ENCODE measurements around the gene KIF2A.

The KIF2A gene

GRCh38 chr5:62305715-62306322 lies at the start of gene KIF2A:
Gene KIF2A, plus strand, starts transcription at chr5:62306206. Its CDS starts 267 bp downstream, at chr5:62306473.
- Mint-ChIP-seq H3K4me1 (peaks cover 50% of the 10 kb centered on the region), H3K4me3 (peak within 1 kb of the TSS; percentile 98), H3K36me3 (peaks cover 60% of the 10 kb centered on the region), H3K27ac (peak within 1 kb of the TSS; percentile 98), H3K9me3 (no peaks in the 10 kb centered on the region)
- ATAC-seq (peak; percentile 93), DNase-seq (ENCODE audit: low spot score in 2 of 2) (peak; percentile 89 to 96)

GRCh38 chr5:62257020-62257367 lies 49.0 kb upstream of the KIF2A start:
- H3K36me3 Mint-ChIP-seq, result no peaks in the 10 kb centered on the region
- peak overlapping the region; percentile 29 for H3K27ac Mint-ChIP-seq
- ATAC-seq (no peak), DNase-seq (ENCODE audit: low spot score in 2 of 2) (no peak)
- H3K9me3 Mint-ChIP-seq, result peaks cover 11% of the 10 kb centered on the region
- peak overlapping the region; percentile 54 for H3K4me3 Mint-ChIP-seq
- H3K4me1 Mint-ChIP-seq, result peaks cover 44% of the 10 kb centered on the region

GRCh38 chr5:62258654-62259053 lies 47.4 kb upstream of the KIF2A start:
- H3K4me1 Mint-ChIP-seq, result peaks cover 36% of the 10 kb centered on the region
- no peaks in the 10 kb centered on the region for H3K36me3 Mint-ChIP-seq
- no peak overlapping the region for H3K27ac Mint-ChIP-seq
- H3K4me3 Mint-ChIP-seq, result no peak overlapping the region
- ATAC-seq, result no peak
- no peak for DNase-seq (ENCODE audit: low spot score in 2 of 2)
- H3K9me3 Mint-ChIP-seq, result peaks cover 5% of the 10 kb centered on the region

DNA sequence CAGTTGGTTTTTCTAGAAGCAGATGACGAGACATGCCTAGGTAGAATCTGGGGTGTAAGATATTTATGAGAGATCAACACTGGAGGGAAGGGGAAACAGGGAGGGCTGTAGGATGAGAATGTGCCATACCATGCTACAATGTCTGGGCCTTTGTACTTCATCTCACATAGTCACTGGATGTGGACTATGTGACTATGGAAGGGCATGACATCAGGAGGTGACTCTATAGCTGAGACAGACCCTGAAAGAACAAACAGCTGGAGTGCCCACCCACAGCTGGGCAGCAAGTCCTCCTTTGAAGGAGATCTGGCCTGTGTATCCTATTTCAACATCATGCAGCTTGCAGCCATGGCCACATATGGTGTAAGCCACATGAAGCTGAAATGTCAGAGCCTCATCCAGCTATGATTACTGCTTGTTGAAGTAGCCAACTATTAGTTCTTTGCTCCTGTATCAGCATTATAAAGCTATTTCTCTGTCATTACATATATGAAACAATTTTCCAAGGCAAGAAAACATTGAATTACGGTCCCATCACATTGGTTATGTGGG lies 46.2 kb upstream of the KIF2A start:
- Mint-ChIP-seq H3K36me3 (no peaks in the 10 kb centered on the region), H3K4me3 (no peak overlapping the region), H3K4me1 (peaks cover 36% of the 10 kb centered on the region), H3K27ac (no peak overlapping the region), H3K9me3 (peaks cover 5% of the 10 kb centered on the region)
- DNase-seq (ENCODE audit: low spot score in 2 of 2) (no peak), ATAC-seq (peak; percentile 59)

DNA sequence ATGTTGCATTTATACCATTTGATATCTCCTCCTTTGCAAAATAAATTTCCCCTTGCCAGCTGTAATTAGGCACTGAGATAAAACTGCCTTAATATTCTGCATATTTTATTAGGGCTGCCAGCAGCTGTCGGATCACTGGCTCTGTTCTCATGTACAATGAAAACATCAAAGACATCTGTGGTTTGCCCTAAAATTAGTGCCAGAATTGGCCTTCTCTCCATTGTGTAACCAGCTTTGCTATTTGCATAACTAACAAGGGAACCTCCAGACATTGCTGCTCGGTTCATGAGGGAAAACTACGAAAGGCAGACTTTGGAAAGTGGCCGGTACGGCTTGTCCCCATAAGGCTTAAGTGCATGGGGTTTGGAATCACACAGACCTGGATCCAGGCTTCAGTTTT lies 45.5 kb upstream of the KIF2A start:
- H3K36me3 Mint-ChIP-seq, result no peaks in the 10 kb centered on the region
- no peak for ATAC-seq

DNA sequence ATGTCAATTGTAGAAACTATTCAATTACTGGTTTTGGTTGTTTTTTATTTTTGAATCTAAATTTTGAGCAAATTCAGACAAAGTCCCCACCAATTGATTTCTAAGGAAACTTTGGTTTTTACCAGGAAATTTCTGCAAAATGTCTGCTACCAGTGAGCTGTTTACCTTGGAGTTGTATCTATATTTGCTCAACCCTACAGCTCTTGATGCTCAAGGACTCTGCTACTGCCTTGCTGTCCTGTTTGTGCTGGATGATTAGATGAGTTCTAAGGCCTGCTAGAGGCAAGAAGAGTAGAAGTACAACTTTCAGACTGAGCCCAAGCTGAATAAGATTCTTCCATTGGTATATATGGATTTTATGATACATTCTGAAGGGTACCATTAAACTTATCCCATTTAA lies 42.6 kb upstream of the KIF2A start:
- H3K4me1 Mint-ChIP-seq, result peaks cover 28% of the 10 kb centered on the region
- H3K9me3 Mint-ChIP-seq, result peaks cover 4% of the 10 kb centered on the region
- ATAC-seq (no peak), DNase-seq (ENCODE audit: low spot score in 2 of 2) (no peak)
- no peak overlapping the region for H3K4me3 Mint-ChIP-seq
- no peaks in the 10 kb centered on the region for H3K36me3 Mint-ChIP-seq
- no peak overlapping the region for H3K27ac Mint-ChIP-seq

More for the DNA sequence above, 45.5 kb upstream of the KIF2A start:
- peaks cover 5% of the 10 kb centered on the region for H3K9me3 Mint-ChIP-seq
- DNase-seq (ENCODE audit: low spot score in 2 of 2), result no peak
- H3K4me1 Mint-ChIP-seq, result peaks cover 36% of the 10 kb centered on the region
- H3K27ac Mint-ChIP-seq, result peak overlapping the region; percentile 18
- no peak overlapping the region for H3K4me3 Mint-ChIP-seq

- Mint-ChIP-seq H3K27ac (no peak overlapping the region), H3K4me3 (no peak overlapping the region), H3K36me3 (no peaks in the 10 kb centered on the region), H3K9me3 (no peaks in the 10 kb centered on the region), H3K4me1 (peaks cover 24% of the 10 kb centered on the region)
- no peak for ATAC-seq
- DNase-seq (ENCODE audit: low spot score in 2 of 2), result no peak
Observed at GRCh38 chr5:62265648-62266112, 40.3 kb upstream of the KIF2A start.

DNA sequence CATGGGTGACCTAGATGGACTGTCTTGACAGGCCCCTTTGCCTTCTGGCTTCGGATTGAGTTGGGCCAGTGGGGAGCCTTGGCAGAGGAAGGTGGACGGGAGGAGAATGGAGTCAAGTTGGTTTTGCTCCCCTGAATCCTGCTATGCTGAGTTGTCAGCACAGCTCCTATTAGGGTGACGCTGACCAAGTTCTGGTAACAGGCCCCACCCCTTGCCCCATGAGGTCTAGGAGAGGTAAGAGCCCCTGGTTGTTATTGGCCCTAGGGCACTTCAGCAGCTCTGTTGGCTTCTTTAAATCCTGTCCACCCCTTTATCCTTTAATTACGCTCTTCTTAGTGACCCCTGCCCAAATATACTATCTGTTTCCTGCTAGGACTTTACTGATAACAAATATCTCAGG lies 39.4 kb upstream of the KIF2A start:
- DNase-seq (ENCODE audit: low spot score in 2 of 2) (no peak), ATAC-seq (no peak)
- Mint-ChIP-seq H3K9me3 (no peaks in the 10 kb centered on the region), H3K4me3 (no peak overlapping the region), H3K27ac (no peak overlapping the region), H3K4me1 (peaks cover 16% of the 10 kb centered on the region), H3K36me3 (no peaks in the 10 kb centered on the region)

GRCh38 chr5:62268234-62268633 lies 37.8 kb upstream of the KIF2A start:
- peaks cover 25% of the 10 kb centered on the region for H3K4me1 Mint-ChIP-seq
- peak overlapping the region; percentile 26 for H3K4me3 Mint-ChIP-seq
- ATAC-seq (peak; percentile 75), DNase-seq (ENCODE audit: low spot score in 2 of 2) (no peak)
- H3K9me3 Mint-ChIP-seq, result peaks cover 7% of the 10 kb centered on the region
- H3K27ac Mint-ChIP-seq, result peak overlapping the region; percentile 89
- H3K36me3 Mint-ChIP-seq, result no peaks in the 10 kb centered on the region

GRCh38 chr5:62268792-62269191 lies 37.2 kb upstream of the KIF2A start:
- Mint-ChIP-seq H3K4me1 (peaks cover 28% of the 10 kb centered on the region), H3K4me3 (peak overlapping the region; percentile 26), H3K9me3 (peaks cover 7% of the 10 kb centered on the region), H3K36me3 (no peaks in the 10 kb centered on the region), H3K27ac (peak overlapping the region; percentile 89)
- DNase-seq (ENCODE audit: low spot score in 2 of 2), result no peak
- no peak for ATAC-seq

GRCh38 chr5:62271370-62271769 lies 34.6 kb upstream of the KIF2A start:
- peak overlapping the region; percentile 61 for H3K27ac Mint-ChIP-seq

GRCh38 chr5:62271870-62272269 lies 34.1 kb upstream of the KIF2A start:
- Mint-ChIP-seq H3K9me3 (peaks cover 7% of the 10 kb centered on the region), H3K4me3 (no peak overlapping the region), H3K36me3 (no peaks in the 10 kb centered on the region), H3K27ac (peak overlapping the region; percentile 61), H3K4me1 (peaks cover 43% of the 10 kb centered on the region)
- DNase-seq (ENCODE audit: low spot score in 2 of 2) (no peak), ATAC-seq (no peak)

More at GRCh38 chr5:62271370-62271769, 34.6 kb upstream of the KIF2A start:
- ATAC-seq (no peak), DNase-seq (ENCODE audit: low spot score in 2 of 2) (no peak)
- Mint-ChIP-seq H3K36me3 (no peaks in the 10 kb centered on the region), H3K4me1 (peaks cover 41% of the 10 kb centered on the region), H3K9me3 (peaks cover 7% of the 10 kb centered on the region), H3K4me3 (no peak overlapping the region)

DNA sequence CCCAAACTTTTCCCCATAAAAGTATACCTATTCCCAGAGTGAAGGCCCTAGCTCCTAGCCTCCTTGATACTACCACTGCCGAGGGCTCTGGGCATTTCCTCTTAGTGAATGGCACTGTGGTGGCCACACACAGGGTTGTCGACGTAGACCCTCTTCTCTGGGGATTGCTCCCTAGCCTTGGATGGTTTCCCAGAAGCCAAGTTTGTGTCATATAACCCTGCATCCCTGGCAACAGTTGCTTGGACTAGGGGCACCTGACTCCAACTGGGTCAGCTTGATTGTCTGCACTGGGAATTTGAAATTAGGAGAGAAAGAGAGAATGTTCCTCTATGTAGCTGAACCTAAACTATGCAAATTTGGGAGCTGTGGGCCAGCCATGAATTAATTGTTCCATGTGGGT lies 32.3 kb upstream of the KIF2A start:
- Mint-ChIP-seq H3K4me1 (peaks cover 52% of the 10 kb centered on the region), H3K27ac (peak overlapping the region; percentile 4), H3K9me3 (peaks cover 7% of the 10 kb centered on the region), H3K36me3 (no peaks in the 10 kb centered on the region), H3K4me3 (no peak overlapping the region)
- ATAC-seq (no peak), DNase-seq (ENCODE audit: low spot score in 2 of 2) (no peak)

GRCh38 chr5:62275581-62275980 lies 30.4 kb upstream of the KIF2A start:
- Mint-ChIP-seq H3K4me3 (no peak overlapping the region), H3K36me3 (no peaks in the 10 kb centered on the region), H3K4me1 (peaks cover 50% of the 10 kb centered on the region), H3K9me3 (peaks cover 7% of the 10 kb centered on the region), H3K27ac (peak overlapping the region; percentile 8)
- DNase-seq (ENCODE audit: low spot score in 2 of 2) (no peak), ATAC-seq (no peak)

GRCh38 chr5:62281411-62281810 lies 24.6 kb upstream of the KIF2A start:
- DNase-seq (ENCODE audit: low spot score in 2 of 2) (no peak), ATAC-seq (no peak)
- Mint-ChIP-seq H3K9me3 (peaks cover 6% of the 10 kb centered on the region), H3K4me1 (peaks cover 60% of the 10 kb centered on the region), H3K36me3 (peaks cover 14% of the 10 kb centered on the region), H3K4me3 (no peak overlapping the region), H3K27ac (no peak overlapping the region)

- ATAC-seq (no peak), DNase-seq (ENCODE audit: low spot score in 2 of 2) (no peak)
- peaks cover 62% of the 10 kb centered on the region for H3K4me1 Mint-ChIP-seq
Observed at GRCh38 chr5:62282064-62282463, 23.9 kb upstream of the KIF2A start.

More at GRCh38 chr5:62282064-62282463, 23.9 kb upstream of the KIF2A start:
- Mint-ChIP-seq H3K9me3 (peaks cover 6% of the 10 kb centered on the region), H3K36me3 (peaks cover 15% of the 10 kb centered on the region), H3K4me3 (no peak overlapping the region), H3K27ac (peak overlapping the region; percentile 95)
